ENCODE measurements around the gene CATSPER3. TPM values are rescaled to one million over a fixed set of nuclear protein-coding genes. Genes with fewer than 3 reads are reported as not detected.
A peak's percentile ranks its signal among the peaks of the same experiment; 100 is the strongest.

CATSPER3 gene
- total RNA-seq, 1 experiment from 2014 or later: not detected

DNA sequence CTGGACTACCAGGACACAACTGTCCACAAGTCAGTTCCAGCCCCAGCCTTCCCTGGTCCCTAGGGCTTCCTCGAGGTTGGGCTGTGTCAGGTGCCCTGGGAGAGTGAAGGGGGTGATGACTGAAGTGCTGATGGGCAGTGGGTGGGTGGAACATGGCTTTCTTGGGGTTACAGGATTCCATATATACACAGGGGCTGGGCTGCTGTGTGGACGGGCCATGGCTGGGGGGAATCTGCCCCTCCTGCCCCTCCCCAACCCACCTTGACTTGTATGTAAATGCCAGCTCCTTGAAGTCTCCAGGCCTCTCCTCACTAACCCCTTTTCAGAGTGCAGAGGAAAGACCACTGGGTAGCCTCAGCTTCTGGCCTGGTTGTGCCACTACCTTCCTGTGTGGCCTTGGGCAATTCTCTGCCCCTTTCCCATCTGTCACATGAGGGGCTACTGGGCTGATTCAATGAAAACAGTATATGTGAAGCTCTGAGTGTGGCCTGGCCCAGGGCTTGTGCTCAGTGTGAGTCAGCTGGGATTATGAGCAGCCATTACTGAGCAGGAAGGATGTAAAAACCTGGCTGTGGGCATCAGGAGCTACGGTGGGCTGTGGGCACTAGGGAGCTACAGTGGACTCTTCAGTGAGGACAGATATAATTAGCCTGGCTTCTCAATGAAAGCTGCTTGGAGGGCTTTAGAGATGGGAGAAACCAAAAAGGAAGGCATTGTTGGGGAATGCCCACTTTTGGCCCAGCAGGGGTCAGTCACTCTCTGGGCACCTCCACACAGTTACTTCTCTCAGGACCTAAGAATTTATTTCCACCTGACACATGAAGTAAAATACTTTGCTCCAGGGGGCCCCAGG lies 43.0 kb downstream of the CATSPER3 start:
- DNase-seq (ENCODE audit: low spot score): peak; percentile 41

DNA sequence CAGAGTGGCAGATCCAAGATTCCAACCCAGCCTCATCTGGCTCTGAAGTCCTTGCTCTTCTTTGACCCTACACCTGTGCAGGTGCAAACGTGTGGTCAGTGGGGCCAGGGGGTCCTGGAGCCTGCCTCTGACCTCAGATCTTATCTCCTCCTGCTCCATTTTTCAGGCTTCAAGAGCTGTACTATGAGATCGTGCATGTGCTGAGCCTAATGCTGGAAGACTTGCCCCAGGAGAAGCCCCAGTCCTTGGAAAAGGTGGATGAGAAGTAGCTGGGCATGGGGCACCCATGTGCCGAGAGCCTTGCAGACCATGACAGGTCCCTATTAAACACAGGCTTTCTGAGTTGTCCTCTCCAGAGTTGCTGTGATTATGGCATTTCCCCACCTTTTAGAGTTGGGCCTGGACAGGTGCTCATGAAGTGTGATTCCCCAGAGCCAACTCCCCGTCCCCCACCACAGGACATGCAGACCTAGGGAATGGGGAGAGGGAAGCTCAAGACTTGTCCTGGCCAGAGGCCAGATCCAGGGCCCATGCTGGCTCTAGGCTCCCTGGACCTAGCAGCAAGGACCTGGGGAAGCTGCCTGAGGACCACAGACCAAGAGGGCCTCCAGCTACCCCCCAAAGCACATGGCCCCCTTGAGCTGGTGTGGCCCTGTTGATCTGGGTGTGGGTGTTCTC lies 43.8 kb downstream of the CATSPER3 start:
- no peak for DNase-seq (ENCODE audit: low spot score)

GRCh38 chr5:135012033-135012588 lies 44.4 kb downstream of the CATSPER3 start:
- DNase-seq (ENCODE audit: low spot score): no peak

DNA sequence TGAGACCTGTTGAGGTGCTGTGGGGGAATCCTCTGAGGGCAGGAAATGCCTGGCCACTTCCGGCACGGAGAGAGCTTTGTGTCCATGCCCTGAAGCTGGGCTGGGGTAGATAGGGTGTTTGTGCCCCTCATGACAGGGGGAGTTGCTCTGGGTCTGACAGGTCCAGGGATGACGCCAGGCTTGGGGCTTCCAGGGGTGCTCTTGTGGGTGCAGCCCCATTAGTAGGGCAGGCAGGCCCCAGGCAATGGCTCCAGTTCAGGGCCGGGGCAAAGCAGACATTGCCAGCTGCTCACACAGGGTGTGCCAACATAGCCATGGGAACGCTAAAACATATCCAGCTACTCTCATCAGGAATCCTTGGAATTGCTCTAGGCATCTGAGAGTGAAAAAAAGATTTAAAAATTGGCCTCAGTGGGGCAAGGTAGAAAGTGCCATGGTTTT lies 45.3 kb downstream of the CATSPER3 start:
- no peak for DNase-seq (ENCODE audit: low spot score)

- no peak for DNase-seq (ENCODE audit: low spot score)
Measured at GRCh38 chr5:135013445-135013844, 45.7 kb downstream of the CATSPER3 start.

DNA sequence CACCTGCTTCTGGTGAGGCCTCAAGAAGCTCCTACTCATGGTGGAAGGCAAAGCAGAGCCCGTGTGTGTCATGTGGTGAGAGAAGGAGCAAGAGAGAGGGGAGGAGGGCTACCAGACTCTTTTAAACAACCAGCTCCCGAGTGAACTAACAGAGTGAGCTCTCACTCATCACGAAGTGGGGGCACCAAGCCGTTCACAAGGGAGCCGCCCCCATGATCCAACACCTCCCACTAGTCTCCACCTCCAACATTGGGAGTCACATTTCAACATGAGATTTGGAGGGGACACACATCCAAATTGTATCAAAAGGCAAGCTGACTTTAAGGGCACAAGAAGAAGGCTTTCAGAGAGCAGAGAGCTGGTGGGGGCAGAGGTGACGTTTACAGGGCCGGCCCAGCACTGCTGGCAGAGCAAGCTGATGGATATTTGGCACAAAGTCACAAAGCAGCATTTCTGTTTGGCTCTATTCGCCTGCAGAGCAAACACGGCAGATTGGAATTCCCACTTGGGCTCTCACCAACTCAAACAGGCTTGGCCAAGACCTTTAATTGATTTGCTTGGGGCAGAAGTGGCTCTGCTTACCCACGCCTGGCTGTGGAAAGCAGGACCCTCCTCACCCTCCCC lies 46.4 kb downstream of the CATSPER3 start:
- DNase-seq (ENCODE audit: low spot score): no peak

- no peak for DNase-seq (ENCODE audit: low spot score)
Measured at GRCh38 chr5:135015942-135016341, 48.2 kb downstream of the CATSPER3 start.

- DNase-seq (ENCODE audit: low spot score): no peak
Measured at GRCh38 chr5:135016861-135017290, 49.2 kb downstream of the CATSPER3 start.

DNA sequence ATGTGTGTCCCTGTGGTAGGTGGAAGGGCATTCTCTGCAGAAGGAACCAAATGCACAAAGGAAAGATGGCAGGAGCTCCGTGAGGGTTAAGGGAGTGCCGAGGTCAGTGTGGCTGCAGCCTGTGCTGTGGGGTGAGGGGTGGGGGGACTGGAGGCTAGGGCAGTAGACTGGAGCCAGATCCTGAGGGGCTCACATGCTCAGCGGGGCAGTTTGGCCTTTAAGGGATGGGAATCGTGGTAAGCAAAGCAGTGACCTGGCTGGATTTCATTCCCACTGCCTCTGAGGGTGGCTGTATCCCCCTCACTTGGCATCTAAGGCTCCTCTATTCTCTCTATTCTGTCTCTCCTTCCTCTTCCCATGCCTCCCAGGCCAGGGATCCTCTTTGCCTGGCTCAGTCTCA lies 50.8 kb downstream of the CATSPER3 start:
- no peak for DNase-seq (ENCODE audit: low spot score)

DNA sequence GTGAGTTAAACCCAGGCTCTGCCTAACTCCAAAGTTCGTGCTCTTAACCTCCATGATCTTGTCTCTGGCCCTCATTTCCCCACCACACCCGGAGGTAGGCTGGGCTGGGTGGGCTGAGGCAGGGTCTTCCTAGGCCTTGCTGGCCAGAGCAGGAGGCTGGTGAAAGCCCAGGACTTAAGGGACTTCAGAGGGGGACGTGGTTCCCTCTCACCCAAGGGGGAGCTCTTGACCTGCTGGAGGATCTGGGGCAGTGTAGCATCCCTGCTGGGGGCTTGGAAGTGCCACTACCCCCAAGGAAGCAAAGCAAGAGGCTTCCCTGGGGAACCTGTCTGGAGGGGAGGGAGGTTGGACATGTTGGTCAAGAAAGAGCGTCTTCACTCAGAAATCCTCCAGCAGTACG lies 51.6 kb downstream of the CATSPER3 start:
- DNase-seq (ENCODE audit: low spot score): no peak

DNA sequence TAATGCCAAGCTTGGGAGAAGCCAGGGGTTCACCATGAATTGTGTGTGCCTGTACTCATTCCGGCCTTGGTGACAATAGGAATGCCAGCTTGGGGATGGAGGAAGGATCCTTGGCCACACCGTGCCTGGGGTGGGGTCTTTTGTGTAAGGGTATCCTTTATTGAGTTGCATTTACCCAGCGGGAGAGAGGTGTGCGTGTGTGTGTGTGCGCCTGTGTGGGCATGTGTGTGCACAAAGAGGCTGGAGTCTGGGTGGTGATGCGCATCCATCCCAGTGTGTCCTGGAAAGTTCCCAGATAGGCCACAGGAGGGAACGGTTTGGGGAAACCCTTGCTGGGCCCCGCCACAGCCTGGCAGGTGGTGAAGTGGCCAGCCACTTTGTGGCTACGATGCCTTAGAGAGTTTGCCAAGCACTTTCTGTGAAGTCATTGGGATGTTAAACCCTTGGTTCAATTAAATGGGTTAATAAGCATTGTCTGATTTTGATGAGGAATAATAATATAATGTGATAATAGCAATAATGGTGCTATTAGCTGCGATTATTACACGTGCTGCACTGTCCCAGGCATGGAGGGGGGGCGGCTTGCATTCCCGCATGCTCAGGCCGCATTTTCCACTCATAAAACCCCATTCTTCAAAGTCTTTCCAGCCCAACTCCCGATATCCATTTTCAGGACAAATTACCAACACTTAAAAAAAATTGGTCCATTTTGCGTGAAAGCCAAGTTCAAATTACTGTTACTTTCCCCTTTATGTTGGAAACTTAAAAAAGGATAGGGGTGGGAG lies 52.6 kb downstream of the CATSPER3 start:
- DNase-seq (ENCODE audit: low spot score): no peak

GRCh38 chr5:135024956-135025729 lies 57.4 kb downstream of the CATSPER3 start:
- DNase-seq (ENCODE audit: low spot score): peak; percentile 38

DNA sequence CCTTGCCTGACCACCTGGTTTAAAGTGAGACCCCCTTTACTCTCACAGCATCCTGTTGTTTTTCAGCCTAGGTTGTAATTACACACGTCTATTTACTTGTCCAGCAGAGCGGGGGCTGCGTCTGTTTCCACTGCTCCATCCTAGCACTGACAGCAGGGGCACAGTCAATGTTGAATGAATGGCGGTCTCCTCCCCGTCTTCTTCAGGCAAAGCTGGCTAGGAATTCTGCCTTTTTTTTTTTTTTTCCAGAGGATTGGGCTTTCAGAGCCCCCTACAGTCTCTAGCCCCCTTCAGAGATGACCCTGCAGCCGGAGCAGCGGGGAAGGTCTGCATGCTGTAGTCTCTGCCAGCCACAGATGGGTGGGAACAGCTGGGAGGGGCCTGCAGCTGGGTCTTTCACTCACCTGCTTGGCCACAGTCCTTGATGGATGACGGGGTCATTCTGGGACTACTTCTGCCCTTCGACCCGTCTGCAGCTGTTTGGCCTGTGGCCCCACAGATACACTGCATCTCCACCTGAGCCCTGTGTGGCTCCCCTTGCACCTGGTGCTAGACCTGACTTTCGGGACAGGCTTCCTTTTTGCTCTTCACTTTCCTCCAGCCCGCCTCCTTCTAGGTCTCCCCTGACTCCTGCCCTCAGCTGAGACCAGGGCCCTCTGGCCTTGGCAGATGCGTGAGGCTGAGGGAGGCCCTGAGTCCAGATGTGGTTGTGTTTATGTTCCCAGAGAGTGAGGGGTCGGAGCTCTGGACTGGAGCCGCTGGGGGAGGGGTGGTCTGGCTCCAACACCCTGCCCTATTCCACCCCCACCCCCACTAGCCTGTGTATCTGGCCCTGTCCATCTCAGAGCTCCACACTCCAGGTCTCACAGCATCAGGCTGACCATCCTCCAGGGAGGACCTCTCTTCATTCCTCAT lies 58.3 kb downstream of the CATSPER3 start:
- no peak for DNase-seq (ENCODE audit: low spot score)

- no peak for DNase-seq (ENCODE audit: low spot score)
Measured at GRCh38 chr5:135026645-135027265, 59.0 kb downstream of the CATSPER3 start.

DNA sequence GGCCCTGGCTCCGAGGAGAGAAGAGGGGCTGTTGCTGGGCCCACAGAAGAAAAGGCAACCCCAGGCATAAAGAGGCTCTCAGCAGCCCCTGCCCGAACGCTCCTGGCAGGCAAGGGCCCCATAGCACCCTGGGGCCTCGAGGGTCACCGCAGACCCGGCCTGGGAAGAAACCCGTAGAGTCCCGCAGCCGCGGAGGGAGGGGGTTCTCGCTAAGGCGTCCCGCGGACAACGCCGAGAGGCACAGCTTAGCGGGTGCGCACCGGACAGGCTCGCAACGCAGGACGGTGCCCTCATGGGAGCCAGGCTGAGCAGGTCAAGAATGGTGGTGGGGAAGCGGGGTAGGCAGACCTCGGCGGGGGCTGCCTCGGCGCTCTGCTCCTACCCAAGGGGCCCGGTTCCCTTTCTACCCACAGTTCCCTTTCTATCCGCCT lies 59.6 kb downstream of the CATSPER3 start:
- DNase-seq (ENCODE audit: low spot score): no peak

GRCh38 chr5:135027697-135028615 lies 60.2 kb downstream of the CATSPER3 start:
- DNase-seq (ENCODE audit: low spot score): no peak

GRCh38 chr5:135028791-135029476 lies 61.2 kb downstream of the CATSPER3 start:
- no peak for DNase-seq (ENCODE audit: low spot score)

Measured in HT-29 (cell line).